Effector memory CD4-positive, alpha-beta T cell (primary cell): ENCODE results near the gene DNAH17.

Experiments used
- DNase-seq, 3 donors: peaks; one replicate each; pipeline ENCODE4 v3.0.0-alpha.2; 2020
- H3K27ac ChIP-seq: 2 replicates; pipeline ENCODE4 v1.7.0; 2013; ENCODE audit warnings: mild to moderate bottlenecking, low read length, moderate library complexity; ENCODE audit not compliant: insufficient read depth, poor library complexity, severe bottlenecking
- H3K27me3 ChIP-seq: replicated peaks from 2 replicates; pipeline ENCODE4 v1.7.0; 2013; ENCODE audit warnings: mild to moderate bottlenecking, low read length; ENCODE audit not compliant: insufficient read depth, control insufficient read depth, poor library complexity, severe bottlenecking
- H3K36me3 ChIP-seq: 2 replicates; pipeline ENCODE4 v1.7.0; 2013; ENCODE audit warnings: mild to moderate bottlenecking, low read length, moderate library complexity; ENCODE audit not compliant: control insufficient read depth, insufficient read depth
- H3K4me1 ChIP-seq: 2 replicates; pipeline ENCODE4 v1.7.0; 2013; ENCODE audit warnings: low read length, mild to moderate bottlenecking; ENCODE audit not compliant: control insufficient read depth, insufficient read depth, poor library complexity, severe bottlenecking
- H3K4me3 ChIP-seq: 2 replicates; pipeline ENCODE4 v1.7.0; 2013; ENCODE audit warnings: low read length, low read depth, mild to moderate bottlenecking; ENCODE audit not compliant: insufficient read depth, poor library complexity, severe bottlenecking
- H3K9me3 ChIP-seq: 2 replicates; pipeline ENCODE4 v1.7.0; 2013; ENCODE audit warnings: mild to moderate bottlenecking, low read length, moderate library complexity; ENCODE audit not compliant: control insufficient read depth

The DNAH17 gene

DNA sequence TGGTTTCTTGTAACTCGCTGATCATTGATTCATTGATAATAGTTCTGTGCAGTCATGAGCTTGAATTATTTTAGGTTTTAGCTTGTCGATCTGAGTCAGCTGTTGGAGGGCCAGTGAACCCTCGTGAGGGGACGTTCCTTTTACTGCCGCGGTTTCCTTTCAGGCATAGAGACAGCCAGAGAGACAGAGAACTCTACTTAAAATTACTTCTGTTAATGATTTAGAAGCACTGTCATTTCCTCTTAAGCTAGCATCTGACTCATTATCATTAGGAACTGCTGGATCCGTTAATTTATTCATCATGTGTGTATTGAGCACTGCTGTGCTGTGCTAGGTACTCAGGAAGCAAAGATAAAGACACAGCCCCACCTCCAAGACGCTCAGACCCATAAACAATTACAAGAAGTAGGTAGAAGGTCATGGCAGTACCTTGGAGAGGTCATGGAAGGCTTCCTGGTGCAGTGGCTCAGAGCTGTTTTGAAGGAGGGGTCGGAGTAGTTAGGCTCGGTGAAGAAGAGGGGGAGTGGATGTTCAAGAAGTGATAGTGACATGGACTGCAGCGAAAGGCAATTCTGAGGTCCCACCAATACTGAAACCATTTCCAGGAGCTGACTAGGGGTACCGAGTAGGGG lies 195.5 kb downstream of the DNAH17 start:
- Histone ChIP-seq H3K9me3 (no peaks in the 10 kb centered on the region), H3K36me3 (no peaks in the 10 kb centered on the region), H3K27ac (peak overlapping the region; percentile 55), H3K4me1 (peaks cover 65% of the 10 kb centered on the region), H3K4me3 (peak overlapping the region; percentile 23), H3K27me3 (no peaks in the 10 kb centered on the region)
- peak; percentile 40 to 60 (median 43) for DNase-seq

DNA sequence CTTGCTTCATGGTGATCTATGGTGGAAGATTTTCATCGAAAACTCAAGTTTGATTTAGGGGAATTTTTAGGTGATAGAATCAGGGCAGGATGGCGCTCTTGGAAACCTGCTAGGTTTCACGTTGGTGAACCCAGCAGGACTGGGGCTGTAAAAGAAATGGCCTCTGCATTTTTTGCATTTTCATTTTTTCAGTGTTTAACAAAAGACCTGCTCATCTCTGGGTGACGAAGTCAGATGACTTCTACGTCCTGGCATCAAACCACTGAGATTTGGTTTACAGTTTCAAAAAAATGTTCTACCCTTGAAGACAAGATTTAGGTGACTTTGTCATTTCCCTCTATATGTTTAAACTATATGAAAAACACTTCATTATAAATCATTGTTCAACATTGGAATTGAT lies 196.8 kb downstream of the DNAH17 start:
- H3K4me1 ChIP-seq, result peaks cover 52% of the 10 kb centered on the region
- H3K9me3 ChIP-seq, result no peaks in the 10 kb centered on the region
- H3K27me3 ChIP-seq, result no peaks in the 10 kb centered on the region
- no peak for DNase-seq
- H3K27ac ChIP-seq, result no peak overlapping the region
- H3K36me3 ChIP-seq, result no peaks in the 10 kb centered on the region
- no peak overlapping the region for H3K4me3 ChIP-seq

DNA sequence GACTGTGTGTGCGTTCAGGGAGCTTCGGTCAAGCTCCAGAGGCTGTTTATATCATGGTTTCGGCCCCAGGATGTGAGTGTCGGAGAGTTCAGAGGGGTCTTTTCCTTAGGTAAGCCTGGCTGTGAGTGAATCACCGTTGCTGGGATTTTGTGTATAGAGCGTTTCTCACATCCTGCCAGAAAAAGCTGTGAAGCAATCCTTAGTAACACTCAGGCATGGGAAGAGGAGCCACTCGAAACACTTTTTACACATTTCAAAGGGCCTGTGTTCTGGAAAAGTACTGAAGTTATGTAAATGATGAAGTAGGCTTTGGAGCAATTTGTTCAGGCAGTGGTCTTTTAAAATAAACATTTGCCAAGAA lies 198.1 kb downstream of the DNAH17 start:
- Histone ChIP-seq H3K4me3 (peak overlapping the region; percentile 85), H3K36me3 (no peaks in the 10 kb centered on the region), H3K4me1 (peaks cover 39% of the 10 kb centered on the region), H3K27ac (peak overlapping the region; percentile 74), H3K9me3 (no peaks in the 10 kb centered on the region), H3K27me3 (no peaks in the 10 kb centered on the region)
- no peak for DNase-seq

DNA sequence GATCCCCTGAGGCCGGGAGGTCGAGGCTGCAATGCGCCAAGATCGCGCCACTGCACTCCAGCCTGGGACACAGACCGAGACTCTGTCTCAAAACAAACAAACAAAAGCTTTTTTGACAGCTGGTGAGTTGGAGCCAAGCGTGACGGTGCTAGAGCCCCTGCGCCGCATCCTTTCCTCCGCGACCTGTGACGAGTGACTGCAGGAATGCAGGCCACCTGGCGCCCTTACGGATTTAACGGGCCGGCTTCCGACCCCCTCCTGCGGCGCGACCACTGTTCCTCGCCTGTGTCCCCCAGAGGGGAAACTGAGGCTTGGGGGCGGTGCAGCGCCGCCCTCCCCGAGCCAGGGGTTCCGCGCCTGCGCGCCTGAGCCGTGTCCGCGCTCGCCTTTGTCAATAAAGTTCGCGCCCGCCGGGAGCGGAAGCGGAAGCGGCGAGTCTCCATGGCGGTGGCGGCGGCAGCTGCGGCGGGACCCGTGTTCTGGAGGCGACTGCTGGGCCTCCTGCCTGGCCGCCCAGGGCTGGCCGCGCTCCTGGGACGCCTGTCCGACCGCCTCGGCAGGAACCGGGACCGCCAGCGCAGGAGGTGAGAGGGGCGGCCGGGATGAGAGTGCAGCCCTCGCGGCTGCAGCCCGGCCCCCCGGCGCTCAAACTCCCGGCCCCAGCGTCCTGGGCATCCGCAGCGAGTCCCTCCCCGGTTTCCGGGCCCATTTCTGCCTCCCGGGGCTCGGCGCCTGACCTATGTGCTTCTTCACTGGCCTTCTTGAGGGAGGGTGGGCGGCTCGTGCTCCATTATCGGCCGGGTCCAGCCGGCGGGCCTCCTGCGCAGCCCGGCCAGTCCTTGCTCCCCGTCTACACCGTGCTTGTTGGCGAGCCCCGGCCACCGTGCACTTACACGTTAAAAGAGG lies 198.7 kb downstream of the DNAH17 start, which contains the start of gene PGS1:
PGS1 (plus strand) TSS at position 425 of the 906 bp plus-strand sequence; CDS start at position 442, 17 bp downstream.
- Histone ChIP-seq H3K9me3 (no peaks in the 10 kb centered on the region), H3K4me3 (peak within 1 kb of the TSS; percentile 85), H3K27me3 (no peaks in the 10 kb centered on the region), H3K4me1 (peaks cover 33% of the 10 kb centered on the region), H3K27ac (peak within 1 kb of the TSS; percentile 74), H3K36me3 (no peaks in the 10 kb centered on the region)
- DNase-seq, result peak; percentile 63 to 72 (median 71)

DNA sequence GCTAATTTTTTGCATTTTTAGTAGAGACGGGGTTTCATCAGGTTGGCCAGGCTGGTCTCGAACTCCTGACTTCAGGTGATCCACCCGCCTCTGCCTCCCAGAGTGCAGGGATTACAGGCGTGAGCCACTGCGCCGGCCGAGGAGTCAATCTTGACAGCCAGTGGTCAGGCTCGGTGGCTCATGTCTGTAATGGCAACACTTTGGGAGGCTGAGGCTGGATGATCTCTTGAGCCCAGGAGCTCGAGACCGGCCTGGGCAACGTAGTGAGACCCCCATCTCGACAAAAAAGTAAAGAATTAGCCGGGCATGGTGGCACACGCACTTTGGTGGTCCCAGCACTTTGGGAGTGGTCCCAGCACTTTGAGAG lies 199.4 kb downstream of the DNAH17 start:
- Histone ChIP-seq H3K36me3 (no peaks in the 10 kb centered on the region), H3K4me3 (peak overlapping the region; percentile 85), H3K4me1 (peaks cover 27% of the 10 kb centered on the region), H3K27ac (peak overlapping the region; percentile 74), H3K27me3 (no peaks in the 10 kb centered on the region), H3K9me3 (no peaks in the 10 kb centered on the region)
- DNase-seq, result no peak

DNA sequence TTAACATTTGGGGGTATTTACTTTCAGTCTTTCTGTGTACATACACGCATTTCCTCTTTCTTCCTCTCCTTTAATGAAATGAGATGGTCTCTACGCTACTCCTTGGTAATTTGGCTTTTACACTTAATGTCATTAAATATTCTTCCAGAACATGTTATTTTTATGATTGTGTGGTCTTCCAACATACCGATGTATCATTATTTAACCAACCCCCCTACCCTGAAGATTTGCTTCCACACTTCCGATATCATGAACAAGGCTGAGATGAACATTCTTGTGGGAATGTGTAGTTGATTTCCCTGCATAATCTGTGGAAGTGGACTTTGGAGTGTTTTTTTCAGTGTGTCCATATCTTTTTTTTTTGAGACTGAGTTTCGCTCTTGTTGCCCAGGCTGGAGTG lies 201.0 kb downstream of the DNAH17 start:
- Histone ChIP-seq H3K4me1 (peaks cover 16% of the 10 kb centered on the region), H3K9me3 (no peaks in the 10 kb centered on the region), H3K4me3 (no peak overlapping the region), H3K36me3 (no peaks in the 10 kb centered on the region), H3K27me3 (no peaks in the 10 kb centered on the region), H3K27ac (no peak overlapping the region)
- DNase-seq, result no peak

DNA sequence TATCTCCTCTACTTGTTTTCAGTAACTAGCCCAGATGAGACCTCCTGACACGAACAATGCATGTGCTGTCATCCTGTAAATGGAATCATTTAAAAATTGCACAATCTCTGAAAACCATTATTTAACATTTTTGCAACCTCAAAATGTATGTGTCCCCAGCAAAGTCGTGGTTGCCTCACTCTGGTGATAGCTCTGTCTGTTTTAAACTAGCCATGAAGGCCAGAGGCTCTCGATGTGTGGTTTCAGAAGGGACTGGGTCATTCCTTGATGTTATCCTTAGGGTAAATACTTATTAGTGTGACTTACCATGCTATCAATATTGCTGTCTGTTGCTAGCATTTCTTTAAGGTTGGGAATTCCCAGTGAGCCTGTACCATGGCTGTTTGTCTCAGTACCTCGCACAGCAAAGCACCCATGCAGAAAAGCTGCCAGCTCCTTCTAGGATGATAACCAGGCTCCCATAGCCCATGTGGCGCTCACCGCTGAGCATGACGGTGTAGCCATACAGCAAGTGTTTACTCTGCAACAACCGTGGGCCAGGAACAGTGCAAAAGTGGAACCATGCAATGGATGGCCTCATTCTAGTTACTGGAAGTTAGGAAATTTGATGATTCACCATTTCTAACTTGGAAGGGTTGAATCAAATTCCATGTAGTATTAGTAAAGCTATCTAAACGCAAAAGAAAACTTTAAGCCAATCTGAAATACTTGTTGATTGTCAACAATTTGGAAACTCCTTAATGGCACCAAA lies 201.6 kb downstream of the DNAH17 start:
- H3K4me3 ChIP-seq, result no peak overlapping the region
- H3K9me3 ChIP-seq, result no peaks in the 10 kb centered on the region
- peaks cover 14% of the 10 kb centered on the region for H3K4me1 ChIP-seq
- H3K27ac ChIP-seq, result no peak overlapping the region
- H3K36me3 ChIP-seq, result no peaks in the 10 kb centered on the region
- no peak for DNase-seq
- H3K27me3 ChIP-seq, result no peaks in the 10 kb centered on the region

DNA sequence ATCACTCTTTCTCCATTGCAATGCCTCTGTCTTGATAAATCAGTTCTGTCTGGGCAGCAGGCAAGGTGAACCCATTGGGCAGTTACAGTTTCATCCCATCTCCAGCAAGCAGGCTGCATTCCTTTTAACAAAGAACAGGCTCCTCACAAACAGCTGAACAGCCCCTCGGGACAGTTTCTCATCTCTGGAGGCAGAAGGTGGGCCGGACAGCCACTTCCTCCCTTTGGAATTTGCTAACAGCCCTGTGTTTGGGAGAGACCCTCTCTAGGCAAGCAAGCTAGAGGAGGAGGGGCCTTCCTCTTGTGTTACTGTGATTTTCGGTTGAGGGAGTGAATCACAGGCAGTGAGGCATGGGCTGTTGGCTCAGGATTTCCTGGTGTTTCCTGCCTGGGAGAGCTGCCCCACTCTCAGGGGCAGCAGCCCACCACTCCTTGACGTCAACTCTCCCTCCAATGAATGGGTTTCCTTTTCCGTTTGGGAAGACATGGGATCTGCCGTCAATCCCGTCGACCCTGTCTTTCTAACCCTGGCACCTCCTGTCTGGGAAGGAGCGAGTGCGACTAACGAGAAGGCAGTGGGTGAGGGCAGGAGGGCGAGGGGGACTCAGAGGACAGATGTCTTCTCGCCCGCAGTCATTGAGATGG lies 202.4 kb downstream of the DNAH17 start:
- Histone ChIP-seq H3K9me3 (no peaks in the 10 kb centered on the region), H3K36me3 (no peaks in the 10 kb centered on the region), H3K4me3 (no peak overlapping the region), H3K27me3 (no peaks in the 10 kb centered on the region), H3K4me1 (peaks cover 13% of the 10 kb centered on the region), H3K27ac (no peak overlapping the region)
- no peak for DNase-seq

DNA sequence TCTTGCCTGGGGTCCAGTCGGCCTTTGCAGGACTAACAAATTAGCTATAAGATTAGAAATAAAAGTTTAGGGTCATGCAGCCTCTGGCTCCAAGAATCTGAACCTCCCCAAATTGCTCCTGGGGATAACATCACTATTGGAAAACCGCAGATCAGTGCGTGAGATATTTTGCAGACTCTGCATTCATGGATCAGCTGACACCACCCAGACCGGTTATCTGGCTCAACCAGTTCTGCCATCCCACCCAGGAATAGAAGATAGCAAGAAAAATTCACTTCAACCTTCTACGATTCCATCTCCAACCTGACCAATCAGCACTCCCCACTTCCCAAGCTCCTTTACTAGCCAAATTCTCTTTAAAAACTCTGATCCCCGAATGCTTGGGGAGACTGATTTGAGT lies 203.0 kb downstream of the DNAH17 start:
- no peaks in the 10 kb centered on the region for H3K27me3 ChIP-seq
- no peaks in the 10 kb centered on the region for H3K36me3 ChIP-seq
- H3K4me3 ChIP-seq, result no peak overlapping the region
- DNase-seq, result no peak
- no peaks in the 10 kb centered on the region for H3K9me3 ChIP-seq
- peaks cover 8% of the 10 kb centered on the region for H3K4me1 ChIP-seq
- no peak overlapping the region for H3K27ac ChIP-seq
